ENCODE results near the gene P4HB.

The P4HB gene

GRCh38 chr17:81808778-81809555 is 51.4 kb downstream of the P4HB start:
- DNase-seq: no peak

DNA sequence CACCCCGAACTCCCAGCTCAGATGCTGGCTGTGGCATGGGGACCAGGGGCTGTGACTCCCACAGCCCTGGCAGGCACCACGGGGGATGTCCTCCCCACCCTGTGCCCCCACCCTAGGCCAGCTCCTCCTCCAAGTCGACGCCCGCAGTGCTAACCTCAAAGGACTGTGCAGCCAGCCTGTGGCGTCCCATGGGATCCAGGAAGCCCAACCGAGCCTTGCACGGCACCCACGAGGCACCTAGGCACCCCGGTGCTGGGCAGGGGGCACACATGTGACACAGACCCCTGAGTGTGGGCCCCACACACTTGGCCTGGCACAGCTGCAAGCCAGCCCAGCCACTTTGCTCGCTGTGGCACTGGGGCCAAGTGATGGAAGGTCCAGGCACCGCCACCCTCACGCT is 52.5 kb downstream of the P4HB start:
- DNase-seq: no peak

DNA sequence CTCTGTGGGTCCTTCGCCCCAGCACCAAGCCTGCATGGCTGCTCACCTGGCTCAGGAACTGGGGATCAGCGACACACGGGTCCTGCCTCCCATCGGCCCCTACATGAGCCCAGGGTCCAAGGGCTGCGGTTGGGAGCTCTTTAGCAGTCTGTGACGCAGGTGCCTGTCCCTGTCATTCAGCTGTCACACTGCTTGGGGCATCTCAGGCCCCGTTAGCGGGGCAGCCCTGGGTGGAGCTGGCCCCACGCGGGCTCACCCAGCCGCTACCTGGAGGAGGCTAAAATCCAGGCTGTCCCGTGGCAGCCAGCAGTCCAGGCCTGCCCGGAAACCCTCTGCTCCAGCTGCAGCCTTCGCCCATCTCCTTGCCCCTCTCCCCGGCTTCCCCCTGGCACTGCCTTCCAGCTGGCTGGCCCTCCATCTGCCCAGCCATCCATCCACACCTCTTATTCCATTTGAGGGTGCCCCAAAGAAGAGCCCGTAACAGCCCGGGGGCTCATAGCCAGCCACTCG is 53.1 kb downstream of the P4HB start:
- DNase-seq: no peak

GRCh38 chr17:81806461-81807209 is 53.7 kb downstream of the P4HB start:
- no peak for DNase-seq

- no peak for DNase-seq
Measured at GRCh38 chr17:81805707-81806460, 54.5 kb downstream of the P4HB start.

DNA sequence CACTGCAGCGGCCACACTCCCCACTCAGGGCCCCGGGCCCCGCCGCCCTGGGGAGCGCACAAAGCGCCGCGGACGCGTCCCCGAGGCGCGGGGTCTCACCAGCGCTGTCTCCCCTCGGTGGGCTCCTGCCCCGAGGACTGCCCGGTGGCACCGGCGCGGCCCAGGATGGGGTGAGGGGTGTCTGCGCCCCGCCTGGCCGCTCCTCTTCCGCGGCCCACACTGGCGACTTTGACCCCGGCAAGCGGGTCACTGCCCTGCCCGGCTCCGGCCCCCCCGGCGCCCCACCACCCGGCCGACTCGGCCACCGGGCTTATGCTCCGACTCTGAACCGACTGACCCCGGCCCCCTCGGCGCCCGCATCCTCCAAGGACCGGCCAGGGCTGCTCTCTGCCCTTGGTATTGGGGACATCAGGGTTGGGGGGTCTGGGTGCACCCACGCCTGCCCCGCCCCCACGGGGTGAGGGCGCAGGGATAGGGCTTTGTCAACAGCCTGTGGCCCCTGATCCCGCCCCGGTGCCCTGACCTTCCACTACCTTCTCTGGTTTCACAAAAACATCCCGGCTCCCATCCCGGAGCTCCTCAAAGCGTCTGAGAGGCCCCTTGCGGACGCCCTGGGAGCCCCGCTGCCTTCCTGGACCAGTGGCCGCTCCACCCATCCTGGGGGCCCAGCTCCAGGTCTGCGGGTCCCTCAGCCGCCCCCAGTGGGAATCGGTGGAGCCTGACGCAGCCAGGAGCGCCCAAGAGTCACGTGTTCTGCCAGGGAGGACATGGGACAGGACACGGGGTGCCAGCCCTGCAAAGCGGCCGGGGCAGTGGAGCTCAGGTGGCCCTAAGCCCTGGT is 55.6 kb downstream of the P4HB start:
- no peak for DNase-seq

DNA sequence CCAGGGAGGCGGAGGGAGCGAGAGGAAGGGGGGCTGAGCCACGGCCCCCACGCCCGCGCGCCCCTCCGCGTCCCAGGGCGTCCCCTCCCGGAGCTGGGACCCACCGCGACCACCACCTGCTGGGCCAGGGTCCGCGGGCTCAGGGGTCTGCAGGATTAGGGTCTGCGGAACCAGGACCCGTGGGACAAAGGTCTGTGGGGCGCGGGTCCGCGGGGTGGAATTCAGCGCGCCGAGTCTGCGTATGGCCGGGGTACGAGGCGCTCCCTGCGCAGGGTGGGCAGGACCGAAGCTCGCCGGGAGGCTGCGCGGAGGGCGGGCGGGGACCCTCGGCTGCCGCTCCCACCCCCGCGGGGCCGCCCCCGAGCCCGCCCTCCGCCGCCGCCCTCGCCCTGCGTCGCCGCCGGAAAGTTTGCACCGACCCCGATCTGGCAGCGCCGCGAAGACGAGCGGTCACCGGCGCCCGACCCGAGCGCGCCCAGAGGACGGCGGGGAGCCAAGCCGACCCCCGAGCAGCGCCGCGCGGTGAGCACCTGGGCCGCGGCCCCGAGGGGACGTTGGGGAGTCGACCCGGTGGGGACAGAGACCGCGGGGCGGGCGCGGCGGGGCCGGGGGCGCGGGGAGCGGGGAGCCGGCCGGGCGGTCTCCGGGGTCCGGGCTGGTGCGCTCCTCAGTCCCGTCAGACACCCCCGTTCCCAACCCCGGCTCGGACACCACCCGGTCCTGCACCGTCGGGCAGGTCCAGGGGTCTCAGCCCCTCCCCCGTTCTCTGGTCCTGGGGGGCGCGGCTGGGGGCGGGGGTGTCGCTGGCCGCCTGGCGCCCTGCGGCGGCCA is 56.4 kb downstream of the P4HB start, which contains the start of gene GCGR:
Gene GCGR (plus strand): TSS at position 423 of the 831 bp plus-strand sequence. CDS start 4,869 bp downstream, outside the sequence.
- no peak for DNase-seq

- no peak for DNase-seq
Measured at GRCh38 chr17:81802856-81803643, 57.3 kb downstream of the P4HB start.

- no peak for DNase-seq
Measured at GRCh38 chr17:81802048-81802758, 58.1 kb downstream of the P4HB start.

DNA sequence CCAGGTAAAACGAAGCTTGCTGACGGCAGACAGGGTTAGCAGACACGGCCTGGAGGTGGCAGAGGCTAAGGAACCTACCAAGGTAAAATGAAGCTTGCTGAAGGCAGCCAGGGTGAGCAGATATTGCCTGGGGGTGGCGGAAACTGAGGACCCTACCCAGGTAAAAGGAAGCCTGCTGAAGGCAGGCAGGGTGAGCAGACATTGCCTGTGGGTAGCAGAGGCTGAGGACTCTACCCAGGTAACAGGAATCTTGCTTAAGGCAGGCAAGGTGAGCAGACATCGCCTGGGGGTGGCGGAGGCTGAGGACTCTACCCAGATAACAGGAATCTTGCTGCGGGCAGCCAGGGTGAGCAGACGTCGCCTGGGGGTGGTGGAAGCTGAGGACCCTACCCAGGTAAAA is 59.0 kb downstream of the P4HB start:
- no peak for DNase-seq

DNA sequence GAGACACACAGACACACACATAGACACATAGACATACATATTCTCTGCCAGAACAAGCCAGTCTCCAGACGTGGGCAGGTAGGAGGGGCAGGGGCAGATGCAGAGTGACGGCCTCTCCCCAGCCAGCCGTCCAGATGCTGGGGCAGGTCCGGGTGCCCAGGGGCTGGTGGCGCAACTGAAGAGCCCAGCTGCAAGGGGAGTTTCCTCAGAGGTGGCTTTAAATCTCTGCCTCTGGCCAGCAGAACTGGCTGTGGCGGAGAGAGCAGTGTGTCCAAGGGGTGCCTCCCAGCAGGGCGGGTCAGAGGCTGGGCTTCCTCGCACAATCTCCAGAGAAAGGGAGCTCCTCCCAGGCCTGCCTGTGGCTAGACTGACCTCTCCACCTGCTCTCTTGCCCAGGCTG is 65.8 kb downstream of the P4HB start:
- DNase-seq: no peak

- DNase-seq: no peak
Measured at GRCh38 chr17:81794074-81794476, 66.3 kb downstream of the P4HB start.
